T47D (cell line): Measurements from ENCODE around the gene TMEM185A.
"Not testable (repeated sequence)": the region's sequence is repeated elsewhere in the genome, so short reads cannot be mapped to it uniquely, and the experiment has no call there.

Experiments used
- DNase-seq, 2 experiments: peaks; one replicate each; pipeline versions ENCODE4 v3.0.0 to v3.0.0-alpha.2; 2011 to 2012; ENCODE audit warnings: low read depth in 1 of 2, low spot score in 1 of 2
- JUND ChIP-seq: IDR thresholded peaks from 2 replicates; pipeline ENCODE4 v1.6.1; 2012; ENCODE audit warnings: low read depth
- in situ Hi-C: cut with HindIII; loops from 2 replicates; pipeline ENCODE4 v1.10.0; 2016; ENCODE audit warnings: low sequenced_read_pairs, low pct_unique_long_range_greater_than_20kb

Gene TMEM185A

DNA sequence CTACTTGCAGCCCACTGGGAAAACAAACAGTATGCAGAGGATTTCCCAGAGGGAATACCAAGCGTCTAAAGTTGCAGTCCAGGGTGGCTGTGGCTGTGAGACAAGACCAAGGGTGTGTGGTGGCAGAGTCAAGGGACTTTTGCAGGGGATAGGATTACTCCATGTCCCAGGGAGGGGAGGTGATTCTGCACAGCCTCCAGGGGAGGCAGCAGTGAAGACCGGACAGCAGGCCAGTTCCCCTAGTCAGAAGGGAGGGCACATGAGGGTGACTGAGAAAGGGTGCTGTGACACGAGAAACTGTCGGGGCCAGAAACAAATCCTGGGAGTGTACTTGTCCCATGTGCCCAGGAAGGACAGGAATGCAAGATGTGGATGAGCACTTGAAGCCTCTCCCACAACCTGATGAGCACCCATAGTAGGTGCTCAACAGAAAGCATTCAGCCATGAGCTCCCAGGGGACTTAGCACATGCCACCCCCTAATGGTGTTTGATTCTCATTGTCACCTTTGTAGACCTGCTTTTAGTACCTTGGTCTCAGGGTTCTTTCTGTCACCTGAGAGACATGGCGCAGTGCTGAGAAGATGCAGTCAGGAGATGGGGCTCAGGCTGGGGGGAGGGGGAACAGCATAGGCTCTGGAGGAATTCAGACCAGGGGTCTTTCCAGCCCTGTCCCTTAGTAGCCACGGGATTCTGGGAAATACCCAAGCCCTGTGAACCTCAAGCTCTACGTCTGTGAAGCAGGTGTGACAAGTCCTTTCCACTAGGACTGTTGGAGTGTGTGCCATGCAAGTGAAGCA lies 63.8 kb downstream of the TMEM185A start:
- in situ Hi-C loops, result no loop called here
- no peak for TF ChIP-seq JUND
- no peak for DNase-seq

DNA sequence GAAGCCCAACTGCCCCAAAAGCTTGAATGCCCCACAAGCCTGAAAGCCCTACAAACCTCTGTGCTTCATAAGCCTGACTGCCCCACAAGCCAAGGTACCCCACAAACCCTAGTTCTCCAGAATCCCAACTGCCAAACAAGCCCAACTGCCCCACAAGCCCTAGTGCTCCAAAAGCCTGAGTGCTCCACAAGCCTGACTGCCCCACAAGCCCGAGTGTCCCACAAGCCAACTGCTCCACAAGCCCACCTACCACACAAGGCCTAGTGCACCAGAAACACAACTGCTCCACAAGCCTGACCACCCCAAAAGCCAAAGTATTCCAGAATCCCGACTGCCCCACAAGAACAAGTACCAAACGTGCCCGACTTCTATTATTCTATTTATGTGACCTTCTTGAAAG lies 68.2 kb downstream of the TMEM185A start:
- in situ Hi-C loops, result no loop called here
- TF ChIP-seq JUND, result no peak
- no peak for DNase-seq

DNA sequence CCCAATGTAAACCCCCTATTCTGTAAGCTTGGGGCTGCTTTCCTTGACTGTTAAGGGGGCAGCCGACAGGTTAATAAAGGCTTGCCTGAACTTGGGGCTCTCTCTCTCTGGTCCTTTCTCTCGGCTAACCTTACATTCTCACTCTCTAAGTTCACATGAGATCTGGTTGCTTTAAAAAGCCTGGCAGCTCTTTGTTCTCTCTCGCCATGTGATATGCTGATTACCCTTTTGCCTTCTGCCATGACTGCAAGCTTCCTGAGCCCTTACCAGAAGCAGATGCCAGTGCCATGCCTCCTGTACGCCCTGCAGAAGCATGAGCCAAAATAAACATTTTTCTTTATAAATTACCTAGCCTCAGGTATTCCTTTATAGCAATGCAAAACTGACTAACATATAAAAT lies 76.3 kb downstream of the TMEM185A start:
- DNase-seq, in situ Hi-C loops: not testable (repeated sequence)

DNA sequence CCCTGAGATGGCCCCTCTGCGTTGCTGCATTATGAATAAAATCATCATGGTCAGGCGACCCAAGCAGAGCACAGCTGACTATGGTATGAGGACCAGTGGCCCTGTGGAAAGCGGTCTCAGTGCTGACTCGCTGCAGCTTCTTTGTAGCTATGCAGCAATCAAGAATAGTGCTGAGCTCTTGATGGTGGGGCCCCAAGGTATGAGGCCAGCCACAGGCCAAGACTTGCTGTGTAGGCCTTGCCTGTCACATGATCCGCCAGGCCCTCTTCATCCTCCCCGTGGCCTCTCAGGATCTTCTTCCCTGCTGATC lies 79.7 kb downstream of the TMEM185A start:
- DNase-seq, in situ Hi-C loops: not testable (repeated sequence)

DNA sequence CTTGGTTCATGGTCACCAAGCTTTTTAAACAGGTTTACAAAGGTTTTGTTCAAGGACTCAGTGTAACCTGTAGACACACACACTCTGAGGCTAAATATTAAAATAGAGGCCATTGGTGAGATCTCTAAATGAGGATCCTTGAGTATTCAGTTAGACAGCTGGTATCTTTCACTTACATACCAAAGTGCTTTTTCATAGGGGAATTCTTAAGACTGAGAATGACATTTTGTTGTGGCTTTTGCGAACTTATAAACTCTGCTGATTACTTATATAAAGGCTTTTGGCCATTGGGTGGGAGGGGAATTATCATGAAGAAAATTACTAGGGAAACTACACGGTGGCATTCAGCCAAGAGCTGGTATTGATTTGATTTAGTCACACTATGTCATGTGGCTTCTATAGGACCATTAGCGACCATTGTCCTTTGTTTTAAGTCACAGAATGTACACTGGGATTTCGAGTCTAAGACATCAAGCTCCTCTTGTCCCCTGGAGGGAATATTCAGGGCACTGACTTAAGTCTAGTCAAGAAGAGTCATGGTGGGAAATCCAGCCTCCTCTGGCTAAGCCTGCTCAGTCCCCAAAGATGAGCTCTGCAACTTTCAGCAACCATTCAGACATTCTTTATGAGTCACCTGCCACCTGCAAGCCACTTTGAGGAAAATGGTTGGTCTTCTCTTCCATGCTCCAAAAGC lies 80.2 kb downstream of the TMEM185A start:
- DNase-seq, in situ Hi-C loops: not testable (repeated sequence)

DNA sequence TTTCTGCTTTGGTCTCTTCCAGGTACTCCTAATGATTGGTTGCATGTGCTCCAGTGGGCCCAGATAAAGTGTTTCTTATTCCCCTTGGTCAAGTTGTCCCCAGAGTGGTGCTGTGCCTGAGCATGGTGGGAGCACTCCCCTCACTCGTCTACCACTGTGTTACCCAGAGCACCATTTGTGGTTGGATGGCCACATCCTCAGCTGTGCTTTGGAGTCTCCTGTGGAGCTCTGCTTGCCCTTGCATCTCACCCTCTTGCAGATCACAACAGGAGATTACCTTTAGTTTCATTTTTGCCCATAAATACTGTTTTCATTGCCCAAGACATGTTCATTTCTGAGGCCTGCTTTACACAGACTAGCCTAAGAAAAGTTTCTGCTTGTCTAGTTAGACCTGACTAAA lies 81.1 kb downstream of the TMEM185A start:
- DNase-seq, in situ Hi-C loops: not testable (repeated sequence)

DNA sequence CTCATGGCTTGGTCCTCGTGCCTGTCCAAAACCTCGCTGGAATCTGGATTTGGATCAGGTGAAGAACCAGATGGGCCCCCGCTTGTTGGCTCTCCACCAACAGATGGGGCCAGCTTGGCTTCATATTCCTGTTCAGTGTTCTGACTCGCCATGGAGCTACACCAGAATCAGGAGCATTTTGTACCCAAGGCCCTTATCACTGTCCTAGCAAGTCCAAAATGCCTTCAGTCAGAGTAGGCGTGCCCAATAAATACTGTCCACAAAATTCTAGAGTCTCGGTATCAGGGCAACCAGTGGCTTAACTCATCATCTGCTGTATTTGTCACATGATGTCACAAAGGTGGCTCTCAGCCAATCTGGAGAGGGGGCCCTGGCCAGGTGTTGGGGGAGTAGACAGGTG lies 81.9 kb downstream of the TMEM185A start, which contains the start of gene HSFX3:
TSS of gene HSFX3 (minus strand) at position 224 of the 400 bp plus-strand sequence. CDS start at position 152, 72 bp downstream.
- in situ Hi-C loops, DNase-seq: not testable (repeated sequence)

DNA sequence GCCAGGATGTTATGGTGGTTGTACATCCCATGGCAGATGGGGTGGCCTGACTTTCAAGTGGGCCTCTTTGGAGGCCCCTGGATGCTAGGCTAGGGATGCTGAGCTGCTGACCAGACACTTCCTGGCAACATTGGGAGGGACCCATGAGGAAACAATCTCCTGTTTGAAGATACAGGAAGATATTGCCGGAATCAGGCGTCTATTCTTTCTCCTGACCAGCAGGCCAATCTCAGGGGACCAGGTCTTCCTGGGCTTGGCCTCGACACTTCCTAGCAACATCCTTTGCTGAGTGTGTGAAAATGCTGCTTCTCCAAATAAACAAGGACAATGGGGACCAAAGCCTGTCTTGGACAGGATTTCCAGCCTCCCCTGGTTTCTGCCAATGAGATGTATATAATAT lies 83.8 kb downstream of the TMEM185A start:
- DNase-seq, in situ Hi-C loops: not testable (repeated sequence)

DNA sequence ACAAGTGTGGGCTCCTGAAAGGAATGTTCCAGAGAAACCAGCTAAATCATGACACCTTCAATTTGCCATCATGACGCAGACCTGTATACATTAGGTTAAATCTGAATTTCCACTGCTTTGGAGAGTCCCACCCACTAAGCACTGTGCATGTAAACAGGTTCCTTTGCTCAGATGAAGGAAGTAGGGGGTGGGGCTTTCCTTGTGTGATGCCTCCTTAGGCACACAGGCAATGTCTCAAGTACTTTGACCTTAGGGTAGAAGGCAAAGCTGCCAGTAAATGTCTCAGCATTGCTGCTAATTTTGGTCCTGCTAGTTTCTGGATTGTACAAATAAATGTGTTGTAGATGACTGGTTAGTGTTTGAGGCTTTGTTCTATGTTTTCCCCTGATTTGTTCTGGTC lies 84.6 kb downstream of the TMEM185A start:
- in situ Hi-C loops, DNase-seq: not testable (repeated sequence)
